ENCODE measurements around the gene CRY1.
A peak's percentile ranks its signal among the peaks of the same experiment; 100 is the strongest.

CRY1 gene

DNA sequence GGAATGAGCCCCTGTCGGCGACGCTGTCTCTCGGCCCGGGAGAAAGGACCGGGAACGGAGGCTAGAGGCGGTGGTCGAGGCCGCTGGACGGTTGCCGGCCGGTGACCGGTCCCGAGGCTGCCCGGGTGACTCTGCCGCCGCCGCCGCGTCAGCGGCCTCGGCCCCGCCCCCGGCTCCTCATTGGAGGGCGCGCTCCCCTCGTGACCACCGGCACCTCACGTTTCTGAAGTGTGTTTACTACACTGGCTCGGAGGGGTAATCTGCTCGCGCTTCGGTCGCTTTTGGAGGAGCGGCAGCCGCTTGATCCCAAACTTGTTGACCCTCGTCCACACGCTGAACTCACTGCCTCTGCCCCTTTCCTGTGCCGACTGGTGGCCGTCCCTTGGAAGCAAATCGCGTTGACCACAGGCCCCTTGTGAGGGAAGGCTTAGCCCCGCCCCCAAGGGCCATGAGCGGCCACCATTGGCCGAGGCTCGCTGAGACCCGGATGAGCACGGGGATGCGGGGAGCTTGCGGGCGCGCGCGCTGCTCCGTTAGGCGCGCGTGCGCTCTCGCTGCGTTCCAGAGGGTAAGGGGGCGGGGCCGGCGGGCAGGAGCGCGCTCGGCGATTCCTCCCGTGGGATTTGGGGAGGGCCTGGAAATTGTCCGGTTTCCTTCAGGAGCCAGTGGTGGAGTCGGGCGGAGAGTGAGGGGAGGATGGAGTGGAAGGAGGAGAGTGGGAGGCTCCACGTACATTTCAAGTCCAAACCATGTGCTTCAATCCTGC, at the start of gene CRY1:
TSS of gene CRY1 (minus strand) at position 133 of the 766 bp plus-strand sequence. CDS start 588 bp downstream, outside the sequence.
- peak; percentile 85 to 90 for DNase-seq (ENCODE audit: low read depth in 2 of 2, low spot score in 1 of 2)

DNA sequence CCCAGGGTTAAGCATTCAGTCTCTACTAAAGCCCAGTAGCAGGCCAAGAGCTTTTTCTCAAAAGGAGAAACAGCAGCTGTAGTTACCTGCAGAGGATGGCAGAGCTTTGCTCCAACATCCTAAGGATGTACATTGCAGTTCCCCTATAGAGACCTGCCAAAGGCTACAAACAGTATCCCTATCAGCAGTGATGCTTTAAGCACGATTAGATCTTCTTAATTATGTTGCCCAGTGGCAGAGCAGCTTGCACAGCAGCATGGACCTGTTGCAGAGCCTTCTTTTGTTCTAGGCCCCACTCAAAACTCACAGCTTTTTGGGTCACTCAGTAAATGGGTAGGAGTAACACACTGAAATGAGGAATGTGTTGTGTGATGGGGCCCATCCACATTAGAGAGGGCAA, 46.4 kb upstream of the CRY1 start:
- DNase-seq (ENCODE audit: low read depth in 2 of 2, low spot score in 1 of 2), result no peak

DNA sequence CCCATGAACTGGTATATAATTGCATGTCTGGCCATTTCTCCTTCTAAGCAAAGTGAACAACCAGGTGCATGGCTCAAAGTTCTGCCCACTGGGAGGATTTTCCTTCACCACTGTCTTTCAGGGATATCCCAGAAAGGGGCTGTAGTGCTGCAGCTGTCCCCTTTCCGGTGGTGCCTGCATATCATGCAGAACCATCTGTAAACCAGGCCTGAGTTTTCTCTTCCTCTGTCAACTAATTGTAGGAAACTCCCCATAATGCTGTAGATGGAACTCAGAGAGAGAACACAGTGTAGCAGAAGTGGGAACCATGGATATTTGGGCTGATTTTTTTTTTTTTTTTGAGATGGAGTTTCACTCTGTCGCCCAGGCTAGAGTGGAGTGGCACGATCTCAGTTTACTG, 45.6 kb upstream of the CRY1 start:
- no peak for DNase-seq (ENCODE audit: low read depth in 2 of 2, low spot score in 1 of 2)

DNA sequence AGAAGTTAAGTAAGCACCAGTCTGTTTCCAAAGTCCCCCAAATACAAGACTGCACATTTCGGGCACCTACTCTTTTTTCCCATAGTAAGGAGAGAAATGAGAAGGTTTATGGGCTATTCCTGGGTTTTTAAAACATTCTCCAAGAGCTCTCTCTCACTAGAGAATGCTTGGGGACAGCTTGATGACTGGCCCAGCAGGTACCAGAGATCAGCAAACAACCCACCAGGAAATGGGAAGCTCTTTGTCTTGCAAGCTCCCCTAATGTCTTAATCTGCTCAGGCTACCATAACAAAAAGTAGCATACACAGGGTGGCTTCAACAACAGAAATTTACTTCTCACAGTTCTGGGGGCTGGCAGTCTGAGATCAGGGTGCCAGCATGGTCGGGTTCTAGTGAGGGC, 41.8 kb upstream of the CRY1 start:
- DNase-seq (ENCODE audit: low read depth in 2 of 2, low spot score in 1 of 2), result no peak

DNA sequence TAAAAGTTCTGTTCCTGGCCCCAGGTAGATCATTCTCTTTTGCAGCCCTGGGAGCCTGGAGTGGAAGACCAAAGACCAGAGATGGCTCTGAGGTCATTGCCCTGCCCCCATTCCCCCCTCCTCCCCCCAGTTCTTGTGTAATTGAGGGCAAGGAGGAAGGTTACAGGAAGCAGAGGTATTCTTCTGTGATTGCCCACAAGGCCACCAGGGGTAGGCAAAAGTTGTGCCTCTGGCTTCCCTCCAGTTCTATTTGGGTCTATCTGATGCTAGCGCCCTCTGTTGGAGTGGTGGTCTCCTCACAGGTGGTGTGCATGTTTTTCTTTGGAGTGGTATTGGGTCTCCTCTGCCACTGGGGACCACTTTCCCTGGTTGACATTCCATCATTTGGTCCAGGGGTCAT, 41.2 kb upstream of the CRY1 start:
- DNase-seq (ENCODE audit: low read depth in 2 of 2, low spot score in 1 of 2), result no peak

DNA sequence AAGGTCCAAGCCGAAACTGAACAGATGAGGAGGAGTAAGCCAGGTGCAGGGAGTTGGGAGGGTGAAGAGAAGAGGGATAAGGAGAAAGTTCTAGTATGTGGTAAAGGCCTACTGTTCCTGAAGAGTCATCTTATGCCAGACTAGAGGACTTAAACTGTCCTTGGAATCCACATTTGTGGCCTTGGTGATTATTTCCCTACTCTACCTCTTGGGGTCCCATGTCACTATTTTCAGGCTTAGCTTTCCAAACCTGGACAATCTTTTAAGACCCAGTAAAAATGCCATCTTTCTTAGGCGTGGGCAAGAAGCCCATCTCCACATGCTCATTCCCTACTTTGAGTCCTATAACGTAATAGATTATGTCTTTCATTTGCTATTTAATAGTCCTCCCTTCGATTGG, 40.1 kb upstream of the CRY1 start:
- DNase-seq (ENCODE audit: low read depth in 2 of 2, low spot score in 1 of 2), result no peak

DNA sequence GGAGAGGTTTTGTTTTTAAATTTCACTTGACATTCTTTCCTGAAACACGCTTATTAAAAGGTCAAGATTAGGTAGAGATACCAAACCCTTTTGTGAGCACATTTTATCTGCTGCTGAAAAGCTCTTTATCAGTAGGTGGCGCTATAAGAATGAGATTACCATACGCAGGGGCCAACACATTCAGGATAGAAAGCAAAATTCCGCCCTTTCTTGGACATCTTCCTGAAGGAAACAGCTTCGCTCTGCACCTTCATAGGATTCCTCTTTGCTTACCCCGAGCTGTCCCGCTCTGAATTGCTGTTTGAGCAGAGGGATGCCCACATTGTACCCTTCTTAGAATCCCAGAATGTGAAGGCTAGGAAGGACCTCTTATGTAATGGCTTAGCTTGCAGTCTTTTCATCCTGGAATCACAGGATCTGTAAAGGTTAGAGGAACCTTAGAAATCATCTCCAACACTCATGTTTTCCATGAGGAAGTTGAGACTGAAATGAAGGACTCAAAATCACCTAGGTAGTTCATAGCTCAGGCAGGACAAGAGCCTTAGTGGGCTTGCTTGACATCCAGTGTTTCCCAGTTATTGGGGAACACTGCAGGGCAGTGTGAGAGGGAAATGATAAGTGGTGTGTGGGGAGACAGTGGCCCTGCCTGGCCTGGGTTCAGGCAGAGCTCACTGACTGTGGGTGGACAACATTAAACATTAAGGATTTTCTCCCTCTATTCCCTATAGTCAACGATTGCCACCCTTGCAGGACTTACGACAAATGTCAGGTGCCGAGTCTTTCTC, 38.7 kb upstream of the CRY1 start:
- DNase-seq (ENCODE audit: low read depth in 2 of 2, low spot score in 1 of 2), result no peak

DNA sequence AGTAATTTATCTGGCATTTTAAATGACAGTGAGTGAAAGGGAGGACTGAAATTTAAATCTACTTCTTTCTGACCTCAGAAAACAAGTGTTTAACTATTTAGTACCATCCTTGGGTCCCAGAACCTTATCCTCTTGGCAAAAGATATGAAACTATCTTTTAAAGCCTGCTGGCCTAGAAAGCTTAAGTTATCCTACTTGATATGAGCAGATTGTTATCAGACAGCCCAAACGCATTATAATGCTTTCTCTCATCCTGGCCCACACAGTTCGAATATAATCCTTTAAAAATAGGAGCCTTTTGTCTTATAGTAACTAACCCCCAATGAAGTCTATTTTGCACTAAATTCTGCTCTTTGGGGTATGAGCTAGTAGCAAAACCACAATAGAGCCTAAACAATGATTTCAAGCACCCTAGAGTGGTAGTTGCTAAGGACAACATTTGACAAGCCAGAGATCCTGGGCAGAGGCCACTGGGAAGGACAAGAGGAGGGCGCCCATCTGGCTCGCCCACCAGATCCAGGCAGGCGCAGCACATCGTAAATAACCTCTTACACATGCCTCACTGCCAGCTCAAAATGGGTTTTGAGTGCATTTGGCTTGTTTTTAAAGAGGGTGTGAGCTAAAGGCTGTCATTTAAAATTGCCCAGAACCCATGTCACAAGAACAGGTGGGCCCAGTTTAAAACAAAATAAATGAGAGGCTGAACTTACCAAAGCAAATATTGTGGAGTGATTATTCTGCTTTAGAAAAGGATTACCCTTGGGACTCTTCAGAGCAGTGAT, 37.7 kb upstream of the CRY1 start:
- DNase-seq (ENCODE audit: low read depth in 2 of 2, low spot score in 1 of 2), result no peak

DNA sequence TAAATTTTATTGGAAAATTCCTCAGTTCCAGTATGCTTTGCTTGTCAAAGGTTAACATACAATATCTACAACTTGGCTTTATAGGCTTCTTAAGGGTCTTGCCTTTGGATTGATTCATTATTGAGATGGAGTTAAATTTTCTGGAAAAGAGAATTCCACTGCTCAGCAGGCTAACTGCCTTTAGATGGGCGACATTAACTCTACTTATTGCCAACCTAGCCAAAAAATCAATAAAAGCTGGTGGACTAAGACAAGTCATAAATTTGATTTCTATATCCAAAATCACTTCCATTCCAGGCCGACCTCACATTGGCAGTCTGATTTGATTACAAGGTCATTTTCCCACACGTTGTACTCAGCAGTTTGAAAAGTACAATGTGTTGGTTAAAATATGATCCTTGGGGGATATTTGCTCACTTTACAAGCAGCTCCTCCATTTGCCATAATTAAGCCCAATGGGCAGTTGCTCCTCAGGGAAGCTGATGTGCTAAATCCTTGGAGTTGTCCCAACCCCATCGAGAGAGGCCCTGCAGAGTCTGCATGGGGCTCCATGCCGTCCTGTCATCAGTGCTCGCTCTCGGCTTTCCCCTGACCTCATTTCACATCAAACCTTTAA, 36.1 kb upstream of the CRY1 start:
- DNase-seq (ENCODE audit: low read depth in 2 of 2, low spot score in 1 of 2), result no peak

DNA sequence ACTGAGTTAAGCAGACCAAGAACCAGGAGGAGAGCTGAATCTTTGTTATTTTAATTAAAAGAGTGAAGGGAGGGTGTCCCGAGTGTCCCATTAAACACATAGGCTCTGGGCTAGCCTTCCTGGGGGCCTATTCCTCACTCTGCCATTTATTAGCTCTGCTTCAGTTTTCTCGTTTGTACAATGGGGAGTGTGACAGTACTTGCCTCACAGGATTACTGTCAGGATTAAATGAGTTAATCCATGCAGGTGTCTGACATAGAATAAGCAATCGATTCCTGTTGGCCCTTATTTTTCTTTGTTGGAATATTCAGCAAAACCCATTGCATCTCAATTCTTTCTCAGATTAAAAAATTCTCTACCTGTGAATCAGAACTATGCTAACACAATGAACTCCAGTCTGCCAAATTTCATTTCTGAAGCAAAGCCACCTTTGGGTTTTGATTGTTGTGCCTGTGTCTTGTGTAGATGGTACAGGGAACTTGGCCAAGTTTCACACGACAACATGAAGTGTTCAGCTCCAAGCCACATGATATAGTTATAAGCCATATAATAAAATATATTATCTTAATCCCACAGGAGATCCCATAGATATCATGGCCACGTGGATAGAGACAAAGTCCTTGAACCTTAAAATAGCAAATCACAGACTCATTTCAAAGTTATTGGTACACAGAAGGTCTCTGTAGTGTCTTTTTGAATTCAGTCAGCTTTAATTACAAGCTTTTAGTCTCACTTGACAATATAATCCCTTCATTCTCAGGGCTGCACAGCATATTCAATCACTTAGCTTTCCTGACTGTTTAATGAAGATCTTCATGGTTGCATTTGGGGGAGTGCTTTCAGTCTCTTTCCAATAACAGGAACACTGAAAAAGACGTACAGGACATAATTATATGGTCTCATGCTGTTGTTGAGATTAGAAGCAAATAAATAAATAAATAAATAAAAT, 34.4 kb upstream of the CRY1 start:
- no peak for DNase-seq (ENCODE audit: low read depth in 2 of 2, low spot score in 1 of 2)

DNA sequence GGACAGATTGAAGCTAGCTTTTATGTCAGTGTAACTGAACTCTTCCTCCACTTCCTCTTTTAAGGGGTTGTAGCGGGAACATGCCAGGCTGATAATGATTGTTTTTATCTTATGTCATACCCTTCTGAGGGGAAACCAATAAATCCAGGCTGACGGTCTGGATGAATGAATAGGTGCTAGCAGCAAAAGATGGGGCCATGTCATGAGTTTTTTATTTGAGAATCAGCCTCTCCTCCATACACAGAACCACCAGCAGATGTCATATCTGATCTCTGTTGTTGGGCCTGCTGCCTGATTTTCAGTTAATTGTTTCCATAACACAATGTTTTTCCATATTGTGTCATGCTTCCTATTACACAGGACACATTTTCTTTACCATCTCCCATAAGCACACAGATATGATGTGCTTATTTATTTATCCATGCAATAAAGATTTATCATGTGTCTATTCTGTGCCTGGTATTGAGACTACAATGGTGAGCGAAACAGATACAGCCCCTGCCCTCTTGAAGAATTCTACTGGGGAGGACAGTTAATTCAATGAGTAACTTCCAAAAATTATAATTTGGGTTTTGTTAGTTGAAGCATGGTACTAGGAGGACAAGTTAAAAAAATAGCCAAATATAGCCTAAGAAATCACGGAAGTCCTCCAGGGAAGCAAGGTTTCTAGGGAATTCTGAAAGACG, 33.6 kb upstream of the CRY1 start:
- DNase-seq (ENCODE audit: low read depth in 2 of 2, low spot score in 1 of 2), result no peak

DNA sequence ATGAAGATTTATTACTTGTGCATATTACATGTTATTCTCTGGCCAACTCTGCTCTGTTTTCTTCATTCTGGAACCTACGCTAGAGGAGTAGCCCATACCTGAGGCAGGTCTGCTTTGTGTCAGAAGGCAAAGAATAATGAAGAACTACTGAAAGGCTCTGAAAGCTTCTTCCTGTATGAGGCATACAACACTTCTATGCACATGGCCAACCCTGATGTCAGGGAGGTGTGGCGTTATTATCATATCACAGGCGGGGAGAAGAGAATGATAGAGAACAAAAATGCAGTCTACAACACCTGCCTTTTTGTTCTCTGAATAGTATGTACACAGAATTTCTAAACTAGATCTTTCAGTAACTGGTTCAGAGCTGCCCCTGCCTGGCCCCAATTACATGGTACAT, 32.5 kb upstream of the CRY1 start:
- no peak for DNase-seq (ENCODE audit: low read depth in 2 of 2, low spot score in 1 of 2)

DNA sequence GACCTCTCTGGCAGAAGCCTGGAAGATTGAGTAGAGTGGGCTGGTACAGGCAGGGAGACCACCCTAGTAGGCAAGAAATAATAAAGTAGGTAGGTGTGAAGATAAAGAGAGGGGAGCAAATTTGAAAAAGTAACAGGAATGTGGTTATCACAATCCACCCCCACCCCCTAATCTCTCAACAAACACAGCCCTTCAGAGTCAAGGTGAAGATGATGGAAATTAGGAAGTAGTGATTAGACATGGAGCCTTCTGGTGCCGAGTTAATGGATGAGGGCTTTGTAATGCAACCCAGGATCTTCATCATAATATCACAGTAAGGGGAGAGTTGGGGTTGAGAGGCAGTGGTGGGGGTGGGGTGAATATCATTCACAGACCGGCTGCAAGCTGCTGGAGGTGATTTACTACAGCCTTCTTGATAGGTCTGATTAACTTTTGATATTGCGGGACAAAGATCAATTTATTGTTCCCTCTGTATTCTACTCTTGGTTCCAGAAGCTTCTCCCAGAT, 29.2 kb upstream of the CRY1 start:
- DNase-seq (ENCODE audit: low read depth in 2 of 2, low spot score in 1 of 2), result no peak

DNA sequence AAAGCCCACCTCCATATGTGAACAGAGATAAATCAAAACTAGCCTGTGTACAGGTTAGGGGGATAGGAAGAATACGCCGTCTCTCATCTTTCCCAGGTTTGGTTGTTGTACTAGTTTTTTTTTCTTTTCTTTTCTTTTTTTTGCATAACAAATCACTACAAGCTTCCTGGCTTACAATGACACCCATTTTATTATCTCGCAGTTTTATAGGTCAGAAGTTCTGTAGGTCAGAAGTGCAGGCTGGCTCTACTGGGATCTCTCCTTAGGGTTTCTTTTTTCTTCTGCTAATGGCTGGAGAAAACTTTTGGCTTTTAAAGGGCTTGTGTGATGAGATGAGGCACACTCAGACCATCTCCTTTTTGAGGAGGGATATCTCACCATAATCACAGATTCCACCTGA, 25.7 kb upstream of the CRY1 start:
- no peak for DNase-seq (ENCODE audit: low read depth in 2 of 2, low spot score in 1 of 2)

DNA sequence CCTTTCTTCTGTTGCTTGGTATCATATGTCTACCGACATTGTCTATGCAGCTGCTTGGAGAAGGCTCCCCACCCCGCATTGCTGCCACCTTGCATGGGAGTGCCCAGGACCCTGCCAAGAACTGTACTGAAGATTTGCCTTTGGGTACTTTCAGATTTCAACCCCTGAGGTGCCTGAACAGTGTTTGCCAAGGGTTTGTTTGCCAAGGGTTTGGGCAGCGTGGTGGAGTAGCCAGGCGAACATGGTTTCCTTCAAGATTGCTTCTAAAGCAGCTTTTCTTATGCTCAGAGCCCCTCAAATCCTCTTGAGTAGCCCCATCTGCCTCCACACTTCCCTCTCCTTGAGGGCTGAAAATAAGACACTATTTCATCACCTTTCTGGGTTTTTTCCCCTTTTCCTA, 25.3 kb upstream of the CRY1 start:
- DNase-seq (ENCODE audit: low read depth in 2 of 2, low spot score in 1 of 2), result no peak

DNA sequence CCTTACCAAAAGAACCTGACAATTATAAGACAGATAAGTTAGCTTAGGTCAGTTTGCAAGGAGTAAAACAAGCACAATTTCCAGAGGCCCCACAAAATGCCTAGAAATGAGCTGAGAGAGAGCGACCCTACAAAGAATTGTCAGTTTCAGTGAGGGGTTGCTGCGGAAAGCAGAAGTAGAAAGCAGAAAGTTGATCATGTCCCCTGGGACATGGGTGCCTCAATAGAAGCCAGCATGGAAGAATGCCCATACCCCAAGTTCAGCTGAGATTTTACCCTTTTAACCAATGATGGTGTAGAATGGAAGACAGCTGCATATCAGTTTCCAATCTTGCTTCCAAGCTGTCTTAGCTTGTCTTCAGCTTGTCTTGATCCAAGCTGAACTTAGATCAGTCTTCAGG, 21.8 kb upstream of the CRY1 start:
- DNase-seq (ENCODE audit: low read depth in 2 of 2, low spot score in 1 of 2), result no peak

DNA sequence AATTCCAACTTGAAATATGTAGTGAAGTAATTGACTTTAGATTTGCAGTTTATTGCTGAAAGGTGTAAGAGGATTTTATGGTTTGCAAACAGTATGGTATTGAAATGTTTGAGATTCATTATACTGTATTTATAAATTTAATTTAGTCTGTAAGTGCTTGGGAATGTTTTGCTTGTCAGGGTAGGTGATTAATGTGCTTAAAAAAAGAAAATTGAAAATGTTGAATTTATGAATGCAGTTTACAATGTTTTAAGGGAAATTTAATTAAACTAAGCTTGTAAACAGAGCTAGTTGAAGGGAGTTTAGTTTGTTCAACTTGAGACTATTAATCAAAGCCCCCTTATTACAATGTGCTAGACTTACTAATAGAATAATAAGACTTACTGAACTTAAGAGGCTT, 18.0 kb upstream of the CRY1 start:
- DNase-seq (ENCODE audit: low read depth in 2 of 2, low spot score in 1 of 2), result no peak

DNA sequence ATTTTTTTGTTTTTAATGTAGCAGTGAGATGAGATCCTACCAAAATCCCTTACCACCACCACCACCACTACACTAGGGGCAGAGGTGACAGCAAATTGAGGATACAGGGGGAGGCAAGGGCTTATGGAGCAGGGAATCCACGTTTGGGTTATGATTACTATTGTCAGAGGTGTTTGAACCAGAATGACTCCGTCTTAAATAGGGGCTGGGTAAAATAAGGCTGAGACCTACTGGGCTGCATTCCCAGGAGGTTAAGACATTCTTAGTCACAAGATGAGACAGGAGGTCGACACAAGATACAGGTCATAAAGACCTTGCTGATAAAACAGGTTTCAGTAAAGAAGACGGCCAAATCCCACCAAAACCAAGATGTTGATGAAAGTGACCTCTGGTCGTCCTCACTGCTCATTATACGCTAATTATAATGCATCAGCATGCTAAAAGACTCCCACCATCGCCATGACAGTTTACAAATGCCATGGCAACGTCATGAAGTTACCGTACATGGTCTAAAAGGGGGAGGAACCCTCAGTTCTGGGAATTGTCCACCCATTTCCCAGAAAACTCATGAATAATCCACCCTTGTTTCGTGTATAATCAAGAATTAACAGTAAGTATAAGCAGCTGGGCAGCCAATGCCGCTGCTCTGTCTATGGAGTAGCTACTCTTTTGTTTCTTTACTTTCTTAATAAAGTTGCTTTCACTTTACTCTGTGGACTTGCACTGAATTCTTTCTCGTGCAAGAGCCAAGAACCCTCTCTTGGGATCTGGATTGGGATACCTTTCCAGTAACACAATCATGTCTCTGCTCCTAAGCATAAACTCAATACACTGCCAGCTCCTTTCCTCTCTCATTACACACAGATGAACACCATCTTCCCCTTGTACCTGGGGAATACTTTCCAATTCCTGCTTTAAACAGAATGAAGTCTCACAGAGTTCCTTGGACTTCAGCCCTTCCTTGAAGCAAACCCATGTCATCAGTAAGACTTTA, 16.7 kb upstream of the CRY1 start:
- no peak for DNase-seq (ENCODE audit: low read depth in 2 of 2, low spot score in 1 of 2)
